Gastroesophageal sphincter (tissue), 4 donors: ENCODE data around the gene PNPT1. TPM values are rescaled to one million over a fixed set of nuclear protein-coding genes. Genes with fewer than 3 reads are reported as not detected.
A peak's percentile ranks its signal among the peaks of the same experiment; 100 is the strongest.

Source experiments
- ATAC-seq: fragments of 150-250 bp; one replicate; pipeline ENCODE4 v1.9.1; 2016; ENCODE audit warnings: mild to moderate bottlenecking, moderate library complexity
- H3K27ac ChIP-seq, 4 donors: fragments of 200-600 bp; sonication (generic) in 3 of 4; 1 replicate in 3 of 4; 2 replicates in 1 of 4; pipeline ENCODE4 v1.5.1; 2016 to 2019
- H3K27me3 ChIP-seq: fragments of 200-600 bp; sonication (generic); one replicate; pipeline ENCODE4 v1.5.1; 2019
- H3K36me3 ChIP-seq, 2 donors: fragments of 200-600 bp; sonication (generic); one replicate each; pipeline ENCODE4 v1.5.1; 2019; ENCODE audit warnings: control low read depth in 1 of 2
- H3K4me1 ChIP-seq, 3 donors: fragments of 200-600 bp; sonication (generic); 1 replicate in 2 of 3; 2 replicates in 1 of 3; pipeline ENCODE4 v1.5.1; 2016 to 2019; ENCODE audit warnings: control low read depth in 2 of 3
- H3K4me3 ChIP-seq, 2 donors: fragments of 200-600 bp; sonication (generic); one replicate each; pipeline ENCODE4 v1.5.1; 2019; ENCODE audit warnings: mild to moderate bottlenecking in 1 of 2, moderate library complexity in 1 of 2
- H3K9me3 ChIP-seq, 3 donors: fragments of 200-600 bp; sonication (generic); one replicate each; pipeline ENCODE4 v1.5.1; 2017 to 2019; ENCODE audit warnings: control low read depth in 2 of 3
- EP300 ChIP-seq: sonication (generic); formaldehyde crosslinking; IDR thresholded peaks from one replicate; pipeline ENCODE4 v1.6.1; 2017; ENCODE audit warnings: antibody characterized with exemption, mild to moderate bottlenecking
- POLR2A ChIP-seq, 2 donors: fragments of 450-650 bp; IDR thresholded peaks; one replicate each; pipeline ENCODE4 v1.6.1; 2017; ENCODE audit warnings: antibody characterized with exemption in 2 of 2, mild to moderate bottlenecking in 2 of 2, moderate library complexity in 1 of 2
- POLR2AphosphoS5 ChIP-seq: sonication (generic); formaldehyde crosslinking; IDR thresholded peaks from one replicate; pipeline ENCODE4 v1.6.1; 2017; ENCODE audit warnings: antibody characterized with exemption
- WGBS, 2 donors: methylation state at CpG; one replicate each; pipeline ENCODE4 v1.1.5; 2018; ENCODE audit warnings: low coverage in 1 of 2; 5-methylcytosine and 5-hydroxymethylcytosine counted together
- total RNA-seq, 4 donors: library from RNA; depleted of rRNA; stranded (reverse); fragments of >200 nt; gene quantifications; one replicate each; pipeline ENCODE4 v1.1.0, GENCODE V29; 2016
- TF ChIP-seq, protein P1 (sequence below), 4 experiments: fragments of 200-600 bp in 2 of 4; fragments of 450-650 bp in 2 of 4; sonication (generic) in 1 of 4; IDR thresholded peaks; one replicate each; pipeline ENCODE4 v1.5.1; 2017 to 2019; ENCODE audit warnings: antibody characterized with exemption in 4 of 4, mild to moderate bottlenecking in 2 of 4, moderate library complexity in 2 of 4

The PNPT1 gene
- total RNA-seq, 4 donors from 2014 or later, result 14.9 to 113 (median 17.3) TPM

DNA sequence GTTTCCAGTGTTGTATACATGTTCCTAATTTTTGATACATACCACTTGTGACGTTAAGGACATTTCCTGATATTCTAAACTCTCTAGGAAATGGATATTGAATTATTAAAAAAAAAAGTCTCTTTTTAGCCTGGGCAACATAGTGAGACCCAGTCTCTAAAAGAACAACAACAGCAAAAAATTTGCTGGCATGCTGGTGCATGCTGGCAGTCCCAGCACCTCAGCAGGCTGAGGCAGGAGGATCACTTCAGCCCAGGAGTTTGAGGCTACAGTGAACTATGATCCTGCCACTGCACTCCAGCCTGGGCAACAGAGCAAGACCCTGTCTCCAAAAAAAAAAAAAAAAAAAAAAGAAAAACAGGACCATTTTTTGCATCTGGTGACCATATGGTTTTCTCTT lies 65.7 kb downstream of the PNPT1 start:
- peaks cover 0 to 12% of the 10 kb centered on the region in 2 donors for H3K36me3 ChIP-seq
- 78% methylated on average over 1 of the region's 1 CpG; no CpG with 5 or more reads in 1 of the 2 donors for WGBS, 2 donors
- peaks cover 0 to 25% (median 3%) of the 10 kb centered on the region in 3 donors for H3K4me1 ChIP-seq
- H3K27me3 ChIP-seq, result no peaks in the 10 kb centered on the region
- TF ChIP-seq EP300 (no peak), POLR2A (IDR thresholded peaks at IDR 0.05) (no peak), POLR2AphosphoS5 (no peak)
- TF ChIP-seq, protein P1, sequence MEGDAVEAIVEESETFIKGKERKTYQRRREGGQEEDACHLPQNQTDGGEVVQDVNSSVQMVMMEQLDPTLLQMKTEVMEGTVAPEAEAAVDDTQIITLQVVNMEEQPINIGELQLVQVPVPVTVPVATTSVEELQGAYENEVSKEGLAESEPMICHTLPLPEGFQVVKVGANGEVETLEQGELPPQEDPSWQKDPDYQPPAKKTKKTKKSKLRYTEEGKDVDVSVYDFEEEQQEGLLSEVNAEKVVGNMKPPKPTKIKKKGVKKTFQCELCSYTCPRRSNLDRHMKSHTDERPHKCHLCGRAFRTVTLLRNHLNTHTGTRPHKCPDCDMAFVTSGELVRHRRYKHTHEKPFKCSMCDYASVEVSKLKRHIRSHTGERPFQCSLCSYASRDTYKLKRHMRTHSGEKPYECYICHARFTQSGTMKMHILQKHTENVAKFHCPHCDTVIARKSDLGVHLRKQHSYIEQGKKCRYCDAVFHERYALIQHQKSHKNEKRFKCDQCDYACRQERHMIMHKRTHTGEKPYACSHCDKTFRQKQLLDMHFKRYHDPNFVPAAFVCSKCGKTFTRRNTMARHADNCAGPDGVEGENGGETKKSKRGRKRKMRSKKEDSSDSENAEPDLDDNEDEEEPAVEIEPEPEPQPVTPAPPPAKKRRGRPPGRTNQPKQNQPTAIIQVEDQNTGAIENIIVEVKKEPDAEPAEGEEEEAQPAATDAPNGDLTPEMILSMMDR (IDR thresholded peaks at IDR 0.05), result no peak
- H3K9me3 ChIP-seq, result no peaks in the 10 kb centered on the region
- H3K27ac ChIP-seq, result no peak overlapping the region
- no peak for ATAC-seq
- no peak overlapping the region for H3K4me3 ChIP-seq

DNA sequence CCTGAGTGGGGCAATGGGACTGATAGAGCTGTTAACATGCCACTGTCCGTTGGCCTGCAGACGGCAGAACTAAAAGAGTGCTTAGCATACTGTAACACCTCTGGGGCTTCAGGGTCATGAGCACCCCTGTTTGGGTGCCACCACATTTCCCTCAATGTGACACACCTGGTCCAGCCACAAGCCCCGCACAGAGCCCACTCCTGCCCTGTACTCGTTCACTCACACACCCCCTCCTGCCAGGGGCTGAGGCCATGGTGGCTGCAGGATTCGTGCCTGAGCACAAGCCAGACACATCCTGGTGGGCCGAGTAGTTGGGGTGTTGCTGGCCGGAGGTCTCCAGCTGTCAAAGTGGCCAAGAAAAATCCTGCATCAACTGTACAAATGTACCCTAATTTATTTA lies 71.8 kb downstream of the PNPT1 start:
- Histone ChIP-seq H3K9me3 (no peaks in the 10 kb centered on the region), H3K4me1 (peaks cover 5 to 54% (median 16%) of the 10 kb centered on the region in 3 donors), H3K36me3 (peaks cover 0 to 17% of the 10 kb centered on the region in 2 donors), H3K27me3 (no peaks in the 10 kb centered on the region), H3K4me3 (no peak overlapping the region), H3K27ac (no peak overlapping the region)
- no peak for ATAC-seq
- 85 to 88% methylated on average over 2 to 5 of the region's 7 CpGs for WGBS, 2 donors
- no peak for TF ChIP-seq POLR2A (IDR thresholded peaks at IDR 0.05)
- no peak for TF ChIP-seq EP300
- no peak for TF ChIP-seq POLR2AphosphoS5
- TF ChIP-seq, protein P1 (IDR thresholded peaks at IDR 0.05), result no peak

DNA sequence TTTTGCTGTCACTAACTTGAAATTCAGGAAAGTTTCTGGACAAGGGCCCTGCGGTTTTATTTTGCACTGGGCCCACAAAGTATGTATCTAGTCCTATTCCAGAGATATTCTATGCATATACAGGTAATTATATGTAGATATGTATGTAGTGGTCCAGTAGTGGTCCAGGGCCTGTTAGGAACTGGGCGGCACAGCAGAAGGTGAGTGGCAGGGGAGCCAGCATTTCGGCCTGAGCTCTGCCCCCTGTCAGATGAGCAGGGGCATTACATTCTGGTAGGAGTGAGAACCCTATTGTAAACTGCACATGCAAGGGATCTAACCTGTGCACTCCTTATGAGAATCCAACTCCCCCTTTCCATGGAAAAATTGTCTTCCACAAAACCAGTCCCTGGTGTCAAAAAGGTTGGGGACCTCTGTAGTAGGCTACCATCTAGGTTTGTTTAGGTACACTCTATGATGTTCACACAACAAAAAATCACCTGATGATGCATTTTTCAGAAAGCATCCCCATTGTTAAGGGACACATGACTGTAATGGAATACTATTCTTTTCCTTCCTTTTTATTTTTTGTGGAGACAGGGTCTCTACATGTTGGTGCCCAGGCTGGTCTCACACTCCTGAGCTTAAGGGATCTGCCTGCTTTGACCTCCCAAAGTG lies 73.4 kb downstream of the PNPT1 start:
- no peak overlapping the region for H3K27ac ChIP-seq
- peaks cover 0 to 12% of the 10 kb centered on the region in 2 donors for H3K36me3 ChIP-seq
- no peaks in the 10 kb centered on the region for H3K9me3 ChIP-seq
- 73 to 89% methylated on average over 3 of the region's 3 CpGs for WGBS, 2 donors
- H3K27me3 ChIP-seq, result no peaks in the 10 kb centered on the region
- H3K4me1 ChIP-seq, result peaks cover 5 to 59% (median 20%) of the 10 kb centered on the region in 3 donors
- H3K4me3 ChIP-seq, result no peak overlapping the region
- ATAC-seq, result no peak
- TF ChIP-seq, protein P1 (IDR thresholded peaks at IDR 0.05), result peak in 1 of 4 experiments; percentile 18
- no peak for TF ChIP-seq EP300
- no peak for TF ChIP-seq POLR2A (IDR thresholded peaks at IDR 0.05)
- no peak for TF ChIP-seq POLR2AphosphoS5

DNA sequence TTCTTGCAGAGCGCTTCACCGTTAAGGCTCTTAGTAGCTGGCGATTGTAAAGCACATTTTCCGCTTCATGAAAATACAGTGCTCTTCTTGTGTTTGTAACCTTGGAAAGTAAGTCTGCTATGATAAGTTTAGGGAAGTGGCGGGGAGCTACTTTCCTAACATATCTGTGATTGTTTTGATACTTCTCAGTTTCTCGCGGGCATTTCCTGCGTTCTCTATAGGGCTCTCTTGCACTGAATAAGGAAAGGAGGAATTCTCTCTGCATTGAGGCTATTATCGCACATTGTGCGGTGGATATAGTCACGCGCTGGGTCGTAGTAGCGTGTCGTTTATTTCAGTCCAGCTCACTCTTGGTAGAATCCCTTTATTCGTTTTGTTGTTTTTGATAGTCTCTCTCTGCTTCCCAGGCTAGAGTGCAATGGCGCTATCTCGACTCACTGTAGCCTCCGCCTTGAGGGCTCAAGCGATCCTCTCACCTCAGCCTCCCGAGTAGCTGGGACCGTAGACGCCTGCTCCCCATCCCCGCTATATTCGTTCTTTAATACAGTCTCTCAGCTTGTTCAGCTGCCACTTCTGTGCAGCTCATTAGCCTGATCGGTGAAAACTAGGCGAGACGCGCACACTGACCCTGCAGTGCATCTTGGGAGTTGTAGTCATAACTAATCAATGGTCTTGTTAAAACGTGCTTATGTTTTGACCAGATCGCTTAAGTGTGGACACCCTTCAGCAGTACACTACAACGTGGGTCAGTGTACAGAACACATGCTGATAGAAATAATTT lies 75.2 kb downstream of the PNPT1 start:
- Histone ChIP-seq H3K4me3 (peak overlapping the region; percentile 93 to 97), H3K4me1 (peaks cover 5 to 73% (median 19%) of the 10 kb centered on the region in 3 donors), H3K27me3 (no peaks in the 10 kb centered on the region), H3K9me3 (no peaks in the 10 kb centered on the region), H3K36me3 (peaks cover 0 to 23% of the 10 kb centered on the region in 2 donors), H3K27ac (peak overlapping the region; percentile 96 to 98 (median 98))
- ATAC-seq, result no peak
- WGBS, 2 donors, result 0 to 1% methylated on average over 30 to 32 of the region's 32 CpGs
- TF ChIP-seq EP300 (no peak), POLR2AphosphoS5 (peak; percentile 11), POLR2A (IDR thresholded peaks at IDR 0.05) (peak in 1 of 2 donors; percentile 8)
- TF ChIP-seq, protein P1 (IDR thresholded peaks at IDR 0.05), result no peak

DNA sequence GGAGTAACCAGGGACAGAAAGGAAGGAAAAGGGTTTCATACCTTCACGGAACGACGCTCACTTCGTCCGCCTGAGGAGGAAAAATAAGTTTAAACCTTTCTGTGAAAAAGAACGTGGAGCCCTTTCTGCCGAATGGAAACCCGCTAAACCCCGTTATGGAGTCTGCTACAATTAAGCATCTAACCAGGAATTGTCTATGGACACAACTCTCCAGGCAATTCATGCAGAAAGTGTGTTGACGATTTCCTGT lies 75.7 kb downstream of the PNPT1 start:
- peak overlapping the region; percentile 96 to 98 (median 98) for H3K27ac ChIP-seq
- TF ChIP-seq POLR2A (IDR thresholded peaks at IDR 0.05), result no peak
- no peak for TF ChIP-seq POLR2AphosphoS5
- TF ChIP-seq, protein P1 (IDR thresholded peaks at IDR 0.05), result no peak
- no peak for TF ChIP-seq EP300
- no peaks in the 10 kb centered on the region for H3K27me3 ChIP-seq
- H3K4me3 ChIP-seq, result peak overlapping the region; percentile 93 to 97
- 0% methylated on average over 10 of the region's 10 CpGs for WGBS, 2 donors
- no peak for ATAC-seq
- H3K36me3 ChIP-seq, result peaks cover 0 to 28% of the 10 kb centered on the region in 2 donors
- H3K4me1 ChIP-seq, result peaks cover 5 to 70% (median 19%) of the 10 kb centered on the region in 3 donors
- no peaks in the 10 kb centered on the region for H3K9me3 ChIP-seq
